ENCODE data around the gene RIBC2.

The RIBC2 gene

GRCh38 chr22:45421349-45422055 lies 8.0 kb downstream of the RIBC2 start:
- Histone ChIP-seq H3K36me3 (no peaks in the 10 kb centered on the region), H3K27me3 (ENCODE audit: insufficient read depth, low read depth, severe bottlenecking) (no peaks in the 10 kb centered on the region), H3K9me3 (ENCODE audit: severe bottlenecking) (no peaks in the 10 kb centered on the region), H3K27ac (no peak overlapping the region), H3K4me3 (ENCODE audit: low read depth, low read length) (no peak overlapping the region)
- DNase-seq: no peak
- no peak for TF ChIP-seq CTCF (IDR thresholded peaks at IDR 0.05; ENCODE audit: low read depth, low read length)

- TF ChIP-seq CTCF (IDR thresholded peaks at IDR 0.05; ENCODE audit: low read depth, low read length): no peak
- Histone ChIP-seq H3K27ac (no peak overlapping the region), H3K36me3 (no peaks in the 10 kb centered on the region), H3K27me3 (ENCODE audit: insufficient read depth, low read depth, severe bottlenecking) (no peaks in the 10 kb centered on the region), H3K4me3 (ENCODE audit: low read depth, low read length) (no peak overlapping the region), H3K9me3 (ENCODE audit: severe bottlenecking) (no peaks in the 10 kb centered on the region)
- no peak for DNase-seq
These were observed 8.9 kb downstream of the RIBC2 start for GRCh38 chr22:45422237-45422983.

- no peak overlapping the region for H3K27ac ChIP-seq
- H3K27me3 ChIP-seq (ENCODE audit: insufficient read depth, low read depth, severe bottlenecking): no peaks in the 10 kb centered on the region
- no peaks in the 10 kb centered on the region for H3K36me3 ChIP-seq
- no peak for DNase-seq
- TF ChIP-seq CTCF (IDR thresholded peaks at IDR 0.05; ENCODE audit: low read depth, low read length): no peak
- no peak overlapping the region for H3K4me3 ChIP-seq (ENCODE audit: low read depth, low read length)
- H3K9me3 ChIP-seq (ENCODE audit: severe bottlenecking): no peaks in the 10 kb centered on the region
These were observed 10.0 kb downstream of the RIBC2 start for GRCh38 chr22:45423524-45423923.

- no peak overlapping the region for H3K4me3 ChIP-seq (ENCODE audit: low read depth, low read length)
These were observed 10.8 kb downstream of the RIBC2 start for GRCh38 chr22:45424241-45424731.

GRCh38 chr22:45425101-45425500 lies 11.6 kb downstream of the RIBC2 start:
- TF ChIP-seq CTCF (IDR thresholded peaks at IDR 0.05; ENCODE audit: low read depth, low read length): no peak
- DNase-seq: no peak
- H3K36me3 ChIP-seq: no peaks in the 10 kb centered on the region
- no peaks in the 10 kb centered on the region for H3K27me3 ChIP-seq (ENCODE audit: insufficient read depth, low read depth, severe bottlenecking)
- no peak overlapping the region for H3K4me3 ChIP-seq (ENCODE audit: low read depth, low read length)
- H3K27ac ChIP-seq: no peak overlapping the region
- H3K9me3 ChIP-seq (ENCODE audit: severe bottlenecking): no peaks in the 10 kb centered on the region

More at GRCh38 chr22:45424241-45424731, 10.8 kb downstream of the RIBC2 start:
- H3K27ac ChIP-seq: no peak overlapping the region
- H3K36me3 ChIP-seq: no peaks in the 10 kb centered on the region
- H3K27me3 ChIP-seq (ENCODE audit: insufficient read depth, low read depth, severe bottlenecking): no peaks in the 10 kb centered on the region
- no peaks in the 10 kb centered on the region for H3K9me3 ChIP-seq (ENCODE audit: severe bottlenecking)
- no peak for DNase-seq
- TF ChIP-seq CTCF (IDR thresholded peaks at IDR 0.05; ENCODE audit: low read depth, low read length): no peak
